Effector memory CD8-positive, alpha-beta T cell (primary cell): ENCODE data around the gene PKIB.

Experiments
- ATAC-seq: fragments of 150-1000 bp; cut with Tn5 transposase; replicated peaks from 2 replicates; pipeline ENCODE4 v1.10.0; 2021; ENCODE audit warnings: mild to moderate bottlenecking, moderate library complexity
- DNase-seq, 3 experiments: peaks; one replicate each; pipeline ENCODE4 v3.0.0; 2021
- H3K27ac Mint-ChIP-seq, 2 donors: one replicate each; pipeline ENCODE4 v1.8.0; 2022; ENCODE audit warnings: mild to moderate bottlenecking in 2 of 2, mixed read lengths in 2 of 2, moderate library complexity in 2 of 2
- H3K27me3 Mint-ChIP-seq, 2 donors: one replicate each; pipeline ENCODE4 v1.8.0; 2022; ENCODE audit warnings: mixed read lengths in 2 of 2
- H3K36me3 Mint-ChIP-seq: one replicate; pipeline ENCODE4 v1.8.0; 2022; ENCODE audit warnings: mild to moderate bottlenecking, moderate library complexity, mixed read lengths; ENCODE audit not compliant: insufficient read depth
- H3K4me1 Mint-ChIP-seq, 2 donors: one replicate each; pipeline ENCODE4 v1.8.0; 2022; ENCODE audit warnings: low read depth in 2 of 2, mixed read lengths in 2 of 2
- H3K4me3 Mint-ChIP-seq, 2 donors: one replicate each; pipeline ENCODE4 v1.8.0; 2022; ENCODE audit warnings: mild to moderate bottlenecking in 2 of 2, mixed read lengths in 2 of 2, moderate library complexity in 2 of 2
- H3K9me3 Mint-ChIP-seq, 2 donors: one replicate each; pipeline ENCODE4 v1.8.0; 2022; ENCODE audit warnings: mixed read lengths in 2 of 2

Gene PKIB

GRCh38 chr6:122752459-122752858, 142.3 kb downstream of the PKIB start:
- no peaks in the 10 kb centered on the region for H3K27me3 Mint-ChIP-seq
- no peak overlapping the region for H3K27ac Mint-ChIP-seq
- no peak for ATAC-seq
- peaks cover 0 to 2% of the 10 kb centered on the region in 2 donors for H3K9me3 Mint-ChIP-seq
- no peak overlapping the region for H3K4me3 Mint-ChIP-seq
- H3K36me3 Mint-ChIP-seq: no peaks in the 10 kb centered on the region
- H3K4me1 Mint-ChIP-seq: peaks cover 6 to 8% of the 10 kb centered on the region in 2 donors
- DNase-seq: no peak

GRCh38 chr6:122753000-122753687, 142.9 kb downstream of the PKIB start:
- Mint-ChIP-seq H3K9me3 (peaks cover 0 to under 1% of the 10 kb centered on the region in 2 donors), H3K4me1 (peaks cover 6 to 8% of the 10 kb centered on the region in 2 donors), H3K4me3 (no peak overlapping the region), H3K27ac (no peak overlapping the region), H3K27me3 (no peaks in the 10 kb centered on the region), H3K36me3 (no peaks in the 10 kb centered on the region)
- DNase-seq: no peak
- ATAC-seq: no peak

- no peaks in the 10 kb centered on the region for H3K27me3 Mint-ChIP-seq
- H3K4me1 Mint-ChIP-seq: peaks cover 6 to 8% of the 10 kb centered on the region in 2 donors
- no peak overlapping the region for H3K4me3 Mint-ChIP-seq
- no peak overlapping the region for H3K27ac Mint-ChIP-seq
- H3K9me3 Mint-ChIP-seq: no peaks in the 10 kb centered on the region
- H3K36me3 Mint-ChIP-seq: no peaks in the 10 kb centered on the region
- no peak for DNase-seq
- no peak for ATAC-seq
Measured at GRCh38 chr6:122753688-122754056, 143.5 kb downstream of the PKIB start.

- H3K4me1 Mint-ChIP-seq: peaks cover 6 to 8% of the 10 kb centered on the region in 2 donors
- ATAC-seq (no peak), DNase-seq (no peak)
- no peaks in the 10 kb centered on the region for H3K27me3 Mint-ChIP-seq
- no peaks in the 10 kb centered on the region for H3K36me3 Mint-ChIP-seq
- no peak overlapping the region for H3K27ac Mint-ChIP-seq
- no peak overlapping the region for H3K4me3 Mint-ChIP-seq
- no peaks in the 10 kb centered on the region for H3K9me3 Mint-ChIP-seq
Measured at GRCh38 chr6:122754191-122754731, 144.1 kb downstream of the PKIB start.

- no peaks in the 10 kb centered on the region for H3K27me3 Mint-ChIP-seq
- no peaks in the 10 kb centered on the region for H3K36me3 Mint-ChIP-seq
- DNase-seq: no peak
- no peaks in the 10 kb centered on the region for H3K9me3 Mint-ChIP-seq
- no peak for ATAC-seq
- H3K27ac Mint-ChIP-seq: no peak overlapping the region
- peaks cover 6 to 8% of the 10 kb centered on the region in 2 donors for H3K4me1 Mint-ChIP-seq
- H3K4me3 Mint-ChIP-seq: no peak overlapping the region
Measured at GRCh38 chr6:122755901-122756300, 145.7 kb downstream of the PKIB start.

GRCh38 chr6:122758927-122759334, 148.7 kb downstream of the PKIB start:
- no peak overlapping the region for H3K4me3 Mint-ChIP-seq
- H3K27me3 Mint-ChIP-seq: no peaks in the 10 kb centered on the region
- H3K36me3 Mint-ChIP-seq: no peaks in the 10 kb centered on the region
- no peaks in the 10 kb centered on the region for H3K9me3 Mint-ChIP-seq
- DNase-seq (no peak), ATAC-seq (no peak)
- H3K27ac Mint-ChIP-seq: no peak overlapping the region
- H3K4me1 Mint-ChIP-seq: no peaks in the 10 kb centered on the region

GRCh38 chr6:122760330-122760729, 150.1 kb downstream of the PKIB start:
- no peaks in the 10 kb centered on the region for H3K4me1 Mint-ChIP-seq
- H3K27ac Mint-ChIP-seq: no peak overlapping the region
- no peaks in the 10 kb centered on the region for H3K36me3 Mint-ChIP-seq
- no peak for DNase-seq
- ATAC-seq: no peak
- H3K4me3 Mint-ChIP-seq: no peak overlapping the region
- no peaks in the 10 kb centered on the region for H3K9me3 Mint-ChIP-seq
- no peaks in the 10 kb centered on the region for H3K27me3 Mint-ChIP-seq

GRCh38 chr6:122766256-122766655, 156.1 kb downstream of the PKIB start:
- no peak overlapping the region for H3K4me3 Mint-ChIP-seq
- ATAC-seq: no peak
- peaks cover 0 to 2% of the 10 kb centered on the region in 2 donors for H3K9me3 Mint-ChIP-seq
- no peaks in the 10 kb centered on the region for H3K4me1 Mint-ChIP-seq
- no peak overlapping the region for H3K27ac Mint-ChIP-seq
- H3K36me3 Mint-ChIP-seq: no peaks in the 10 kb centered on the region
- H3K27me3 Mint-ChIP-seq: no peaks in the 10 kb centered on the region
- no peak for DNase-seq

- Mint-ChIP-seq H3K27ac (no peak overlapping the region), H3K4me1 (no peaks in the 10 kb centered on the region), H3K27me3 (no peaks in the 10 kb centered on the region), H3K9me3 (no peaks in the 10 kb centered on the region), H3K4me3 (no peak overlapping the region), H3K36me3 (no peaks in the 10 kb centered on the region)
- ATAC-seq (no peak), DNase-seq (no peak)
Measured at GRCh38 chr6:122770835-122771601, 160.8 kb downstream of the PKIB start.

- Mint-ChIP-seq H3K4me1 (no peaks in the 10 kb centered on the region), H3K9me3 (peaks cover 0 to 2% of the 10 kb centered on the region in 2 donors), H3K4me3 (no peak overlapping the region), H3K27ac (no peak overlapping the region), H3K27me3 (no peaks in the 10 kb centered on the region), H3K36me3 (no peaks in the 10 kb centered on the region)
- ATAC-seq (no peak), DNase-seq (no peak)
Measured at GRCh38 chr6:122772724-122773415, 162.7 kb downstream of the PKIB start.
